ENCODE results near the gene INSR.

- TF ChIP-seq ELF4 (IDR thresholded peaks at IDR 0.05), result no peak
- no peak for TF ChIP-seq BHLHE40 (IDR thresholded peaks at IDR 0.05; ENCODE audit: borderline replicate concordance)
- TF ChIP-seq ARNT (IDR thresholded peaks at IDR 0.05), result no peak
- TF ChIP-seq PKNOX1 (IDR thresholded peaks at IDR 0.05), result no peak
- TF ChIP-seq LEF1 (IDR thresholded peaks at IDR 0.05; ENCODE audit: borderline replicate concordance), result no peak
- TF ChIP-seq NFRKB (IDR thresholded peaks at IDR 0.05), result no peak
- TF ChIP-seq FOXM1 (IDR thresholded peaks at IDR 0.05; ENCODE audit: borderline replicate concordance), result no peak
- no peak for TF ChIP-seq HDGF (IDR thresholded peaks at IDR 0.05; ENCODE audit: borderline replicate concordance)
- no peak for TF ChIP-seq FOXA1 (IDR thresholded peaks at IDR 0.05)
- no peak for TF ChIP-seq SP1 (IDR thresholded peaks at IDR 0.05)
- no peak for TF ChIP-seq ZNF384 (IDR thresholded peaks at IDR 0.05)
Observed at GRCh38 chr19:7203332-7203731, 90.9 kb downstream of the INSR start.
